Cardiac muscle cell (in vitro differentiated cells and primary cell): ENCODE data around the gene OOEP. TPM values are rescaled to one million over a fixed set of nuclear protein-coding genes. Genes with fewer than 3 reads are reported as not detected.

Source experiments
- DNase-seq, 2 donors: peaks; one replicate each; pipeline versions ENCODE4 v3.0.0 to v3.0.0-alpha.2; 2010 to 2017; ENCODE audit warnings: low read depth in 1 of 2, low spot score in 1 of 2
- H3K27ac ChIP-seq: fragments of 200-600 bp; sonication (generic); 2 replicates; pipeline ENCODE4 v1.5.1; 2016
- H3K27me3 ChIP-seq: fragments of 200-600 bp; sonication (generic); 2 replicates; pipeline ENCODE4 v1.6.0; 2016; ENCODE audit warnings: control low read depth
- H3K36me3 ChIP-seq: fragments of 200-600 bp; sonication (generic); 2 replicates; pipeline ENCODE4 v1.5.1; 2016; ENCODE audit warnings: control low read depth
- H3K4me1 ChIP-seq: fragments of 200-600 bp; sonication (generic); 2 replicates; pipeline ENCODE4 v1.8.1; 2017; ENCODE audit warnings: low read depth, mild to moderate bottlenecking, mixed run types
- H3K4me3 ChIP-seq: fragments of 200-600 bp; sonication (generic); 2 replicates; pipeline ENCODE4 v1.5.1; 2016; ENCODE audit warnings: mild to moderate bottlenecking
- H3K9me3 ChIP-seq: fragments of 200-600 bp; sonication (generic); 2 replicates; pipeline ENCODE4 v1.5.1; 2017; ENCODE audit warnings: low read depth, mild to moderate bottlenecking, control low read depth
- CTCF ChIP-seq: IDR thresholded peaks from 2 replicates; pipeline ENCODE4 v1.5.1; 2012; ENCODE audit warnings: low read depth, mild to moderate bottlenecking, low read length
- polyA plus RNA-seq: library from polyadenylated mRNA; unstranded; fragments of >200 nt; fragmentation: Nextera tagmentation; extraction: Ambion mirVana; gene quantifications from 2 replicates; pipeline ENCODE4 v1.2.1, GENCODE V29; 2016
- total RNA-seq: library from RNA; depleted of rRNA; stranded (reverse); fragments of >200 nt; gene quantifications from 2 replicates; pipeline ENCODE4 v1.2.3, GENCODE V29; 2016

OOEP gene
- not detected in 2 replicates for total RNA-seq
- polyA plus RNA-seq = not detected in 2 replicates

DNA sequence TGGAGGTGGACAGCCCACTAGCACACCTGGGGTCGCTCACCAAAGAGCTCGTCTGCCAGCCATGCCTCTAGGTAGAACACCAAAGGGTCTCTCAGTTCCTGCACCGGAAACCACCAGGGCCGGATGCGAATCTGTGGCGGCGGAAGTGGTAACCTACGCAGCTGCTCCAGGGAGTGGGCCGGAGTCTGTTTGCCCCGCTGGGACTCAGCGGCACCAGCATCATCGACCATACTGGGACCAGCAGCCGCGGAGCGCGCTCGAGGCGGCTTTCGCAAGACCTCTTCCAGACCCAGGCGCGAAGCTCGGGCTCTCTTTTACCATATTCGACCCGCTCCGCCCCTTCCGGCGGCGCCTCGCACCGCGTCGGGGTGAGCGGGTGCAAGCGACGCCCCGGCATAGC is at the start of gene OOEP:
OOEP (minus strand) TSS at position 335 of the 400 bp plus-strand sequence; CDS start at position 230, 105 bp downstream.
- Histone ChIP-seq H3K4me1 (no peaks in the 10 kb centered on the region), H3K4me3 (no peak within 1 kb of the TSS), H3K27ac (no peak within 1 kb of the TSS), H3K36me3 (no peaks in the 10 kb centered on the region), H3K27me3 (no peaks in the 10 kb centered on the region), H3K9me3 (no peaks in the 10 kb centered on the region)
- no peak for TF ChIP-seq CTCF
- no peak for DNase-seq

GRCh38 chr6:73418081-73418741 is 48.5 kb upstream of the OOEP start:
- no peak overlapping the region for H3K27ac ChIP-seq
- peak in 1 of 2 donors; percentile 25 for DNase-seq
- TF ChIP-seq CTCF = no peak

DNA sequence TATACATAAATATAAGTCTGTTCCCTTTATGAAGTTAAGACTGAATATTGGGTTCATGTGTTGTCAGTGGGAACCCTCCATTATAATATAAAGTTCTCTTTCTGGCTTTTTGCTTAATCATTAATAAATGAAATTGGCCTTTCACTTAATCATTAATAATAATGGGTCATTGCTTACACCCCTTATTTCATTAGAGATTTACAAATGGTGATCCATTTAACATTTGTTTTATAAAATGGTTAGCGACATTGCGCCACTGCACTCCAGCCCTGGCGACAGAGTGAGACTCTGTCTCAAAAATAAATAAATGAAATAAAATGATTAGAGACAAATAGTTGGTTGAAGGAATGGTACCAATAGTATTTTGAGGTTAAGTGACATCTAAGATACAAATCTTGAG is 43.4 kb upstream of the OOEP start:
- TF ChIP-seq CTCF = no peak
- Histone ChIP-seq H3K4me1 (no peaks in the 10 kb centered on the region), H3K36me3 (no peaks in the 10 kb centered on the region), H3K4me3 (no peak overlapping the region), H3K27me3 (no peaks in the 10 kb centered on the region), H3K9me3 (no peaks in the 10 kb centered on the region), H3K27ac (no peak overlapping the region)
- no peak for DNase-seq

More at GRCh38 chr6:73418081-73418741, 48.5 kb upstream of the OOEP start:
- H3K27me3 ChIP-seq = no peaks in the 10 kb centered on the region
- H3K9me3 ChIP-seq = no peaks in the 10 kb centered on the region
- no peak overlapping the region for H3K4me3 ChIP-seq
- H3K4me1 ChIP-seq = no peaks in the 10 kb centered on the region
- H3K36me3 ChIP-seq = no peaks in the 10 kb centered on the region

DNA sequence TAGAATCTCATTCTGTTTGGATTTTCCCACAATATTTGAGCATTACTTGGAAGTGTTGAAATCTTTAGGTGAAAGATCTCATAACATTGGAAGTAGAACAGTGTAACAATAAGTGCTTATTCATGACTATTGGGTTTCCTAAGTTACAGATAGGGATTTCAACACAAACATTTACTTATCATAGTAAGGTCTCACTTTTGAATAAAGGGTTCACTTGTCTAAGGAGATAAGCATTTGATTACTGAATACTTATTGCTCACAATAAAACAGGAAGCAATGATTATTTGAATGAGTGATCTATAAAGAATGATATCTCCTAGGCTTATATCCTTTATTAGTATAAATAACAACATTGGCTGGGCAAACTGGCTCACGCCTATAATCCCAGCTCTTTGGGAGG is 39.7 kb upstream of the OOEP start:
- no peaks in the 10 kb centered on the region for H3K4me1 ChIP-seq
- no peaks in the 10 kb centered on the region for H3K9me3 ChIP-seq
- H3K4me3 ChIP-seq = no peak overlapping the region
- peak in 1 of 2 donors; percentile 33 for DNase-seq
- no peak for TF ChIP-seq CTCF
- H3K36me3 ChIP-seq = no peaks in the 10 kb centered on the region
- no peaks in the 10 kb centered on the region for H3K27me3 ChIP-seq
- no peak overlapping the region for H3K27ac ChIP-seq

DNA sequence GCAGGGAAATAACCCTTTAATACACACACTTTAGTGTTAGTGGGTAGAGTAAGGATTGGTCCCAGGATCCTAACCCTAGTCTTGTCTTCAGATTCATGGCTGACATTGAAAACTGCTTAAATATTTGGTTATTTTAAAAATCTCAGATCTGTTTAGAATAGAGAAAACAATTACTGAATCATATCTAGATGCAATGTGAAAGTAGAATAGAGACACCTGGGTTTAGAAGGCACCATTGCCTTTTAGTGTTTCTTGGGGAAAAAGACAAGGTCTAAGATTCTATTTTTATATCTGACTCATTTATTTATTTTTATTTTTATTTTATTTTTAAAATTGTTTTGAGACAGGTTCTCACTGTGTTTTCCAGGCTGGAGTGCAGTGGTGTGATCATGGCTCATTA is 31.0 kb upstream of the OOEP start:
- Histone ChIP-seq H3K4me3 (no peak overlapping the region), H3K36me3 (no peaks in the 10 kb centered on the region), H3K9me3 (no peaks in the 10 kb centered on the region), H3K27me3 (no peaks in the 10 kb centered on the region), H3K27ac (no peak overlapping the region), H3K4me1 (no peaks in the 10 kb centered on the region)
- DNase-seq = no peak
- no peak for TF ChIP-seq CTCF
